HG03354 (cell line): Measurements from ENCODE around the gene ACTN1.

Experiments
- ATAC-seq: cut with Tn5 transposase; IDR thresholded peaks from one replicate; pipeline ENCODE4 v1.9.1; 2021; ENCODE audit warnings: mild to moderate bottlenecking; ENCODE audit not compliant: unreplicated experiment, poor library complexity, severe bottlenecking

Gene ACTN1

GRCh38 chr14:68925373-68925772 lies 53.7 kb downstream of the ACTN1 start:
- no peak for ATAC-seq

GRCh38 chr14:68924186-68925158 lies 54.6 kb downstream of the ACTN1 start:
- ATAC-seq, result no peak

GRCh38 chr14:68922886-68923285 lies 56.2 kb downstream of the ACTN1 start:
- no peak for ATAC-seq

GRCh38 chr14:68922201-68922621 lies 56.9 kb downstream of the ACTN1 start:
- no peak for ATAC-seq

- no peak for ATAC-seq
Measured at GRCh38 chr14:68921666-68922065, 57.4 kb downstream of the ACTN1 start.

GRCh38 chr14:68921049-68921448 lies 58.1 kb downstream of the ACTN1 start:
- no peak for ATAC-seq

- no peak for ATAC-seq
Measured at GRCh38 chr14:68919129-68919927, 59.8 kb downstream of the ACTN1 start.

- no peak for ATAC-seq
Measured at GRCh38 chr14:68918612-68919011, 60.5 kb downstream of the ACTN1 start.

- ATAC-seq, result no peak
Measured at GRCh38 chr14:68916358-68916941, 62.7 kb downstream of the ACTN1 start.

GRCh38 chr14:68913516-68913915 lies 65.6 kb downstream of the ACTN1 start:
- no peak for ATAC-seq

GRCh38 chr14:68911594-68912227 lies 67.4 kb downstream of the ACTN1 start:
- peak; percentile 82 for ATAC-seq

- ATAC-seq, result no peak
Measured at GRCh38 chr14:68910540-68910939, 68.6 kb downstream of the ACTN1 start.

- ATAC-seq, result no peak
Measured at GRCh38 chr14:68908803-68909202, 70.3 kb downstream of the ACTN1 start.

- no peak for ATAC-seq
Measured at GRCh38 chr14:68908201-68908600, 70.9 kb downstream of the ACTN1 start.

GRCh38 chr14:68906439-68906838 lies 72.7 kb downstream of the ACTN1 start:
- ATAC-seq, result no peak

GRCh38 chr14:68905107-68905895 lies 73.8 kb downstream of the ACTN1 start:
- ATAC-seq, result no peak

GRCh38 chr14:68902357-68902756 lies 76.7 kb downstream of the ACTN1 start:
- ATAC-seq, result no peak

- ATAC-seq, result no peak
Measured at GRCh38 chr14:68899033-68899603, 80.0 kb downstream of the ACTN1 start.
